ENCODE results near the gene ETS1. TPM values are rescaled to one million over a fixed set of nuclear protein-coding genes. Genes with fewer than 3 reads are reported as not detected.

The ETS1 gene
- total RNA-seq, 1 donor from 2014 or later, result 37.1 TPM

GRCh38 chr11:128619007-128619406 lies 31.6 kb upstream of the ETS1 start:
- peaks cover 0 to 2% (median 0%) of the 10 kb centered on the region in 3 donors for H3K27me3 ChIP-seq (ENCODE audit: control insufficient read depth in 3 of 3, insufficient read depth in 3 of 3, low read length in 3 of 3)
- H3K27ac ChIP-seq (ENCODE audit: low read depth, low read length), result no peak overlapping the region
- H3K9me3 ChIP-seq (ENCODE audit: control insufficient read depth in 3 of 3, low read length in 3 of 3), result no peaks in the 10 kb centered on the region
- no peak overlapping the region for H3K9ac ChIP-seq (ENCODE audit: low read depth in 1 of 3, low read length in 3 of 3)
- H3K4me3 ChIP-seq (ENCODE audit: low read length in 3 of 3), result no peak overlapping the region
- H3K4me1 ChIP-seq (ENCODE audit: control insufficient read depth in 3 of 3, insufficient read depth in 3 of 3, low read length in 3 of 3), result peaks cover 2 to 6% (median 3%) of the 10 kb centered on the region in 3 donors
- no peaks in the 10 kb centered on the region for H3K36me3 ChIP-seq (ENCODE audit: control insufficient read depth in 3 of 3, insufficient read depth in 3 of 3, low read length in 3 of 3)

GRCh38 chr11:128618603-128619002 lies 31.2 kb upstream of the ETS1 start:
- Histone ChIP-seq H3K27ac (ENCODE audit: low read depth, low read length) (no peak overlapping the region), H3K36me3 (ENCODE audit: control insufficient read depth in 3 of 3, insufficient read depth in 3 of 3, low read length in 3 of 3) (no peaks in the 10 kb centered on the region), H3K4me1 (ENCODE audit: control insufficient read depth in 3 of 3, insufficient read depth in 3 of 3, low read length in 3 of 3) (peaks cover 2 to 6% (median 3%) of the 10 kb centered on the region in 3 donors), H3K27me3 (ENCODE audit: control insufficient read depth in 3 of 3, insufficient read depth in 3 of 3, low read length in 3 of 3) (peaks cover 0 to 3% (median 0%) of the 10 kb centered on the region in 3 donors), H3K4me3 (ENCODE audit: low read length in 3 of 3) (no peak overlapping the region), H3K9me3 (ENCODE audit: control insufficient read depth in 3 of 3, low read length in 3 of 3) (no peaks in the 10 kb centered on the region), H3K9ac (ENCODE audit: low read depth in 1 of 3, low read length in 3 of 3) (no peak overlapping the region)

- peaks cover 5 to 9% (median 7%) of the 10 kb centered on the region in 3 donors for H3K4me1 ChIP-seq (ENCODE audit: control insufficient read depth in 3 of 3, insufficient read depth in 3 of 3, low read length in 3 of 3)
- H3K27ac ChIP-seq (ENCODE audit: low read depth, low read length), result no peak overlapping the region
- H3K4me3 ChIP-seq (ENCODE audit: low read length in 3 of 3), result no peak overlapping the region
- no peaks in the 10 kb centered on the region for H3K9me3 ChIP-seq (ENCODE audit: control insufficient read depth in 3 of 3, low read length in 3 of 3)
- H3K27me3 ChIP-seq (ENCODE audit: control insufficient read depth in 3 of 3, insufficient read depth in 3 of 3, low read length in 3 of 3), result peaks cover 0 to 7% (median 0%) of the 10 kb centered on the region in 3 donors
- H3K9ac ChIP-seq (ENCODE audit: low read depth in 1 of 3, low read length in 3 of 3), result no peak overlapping the region
- H3K36me3 ChIP-seq (ENCODE audit: control insufficient read depth in 3 of 3, insufficient read depth in 3 of 3, low read length in 3 of 3), result no peaks in the 10 kb centered on the region
These were observed 28.8 kb upstream of the ETS1 start for GRCh38 chr11:128616161-128616560.

GRCh38 chr11:128615612-128616011 lies 28.3 kb upstream of the ETS1 start:
- peaks cover 9 to 14% (median 12%) of the 10 kb centered on the region in 3 donors for H3K4me1 ChIP-seq (ENCODE audit: control insufficient read depth in 3 of 3, insufficient read depth in 3 of 3, low read length in 3 of 3)

GRCh38 chr11:128615076-128615475 lies 27.7 kb upstream of the ETS1 start:
- Histone ChIP-seq H3K4me1 (ENCODE audit: control insufficient read depth in 3 of 3, insufficient read depth in 3 of 3, low read length in 3 of 3) (peaks cover 9 to 14% (median 12%) of the 10 kb centered on the region in 3 donors), H3K9ac (ENCODE audit: low read depth in 1 of 3, low read length in 3 of 3) (no peak overlapping the region), H3K36me3 (ENCODE audit: control insufficient read depth in 3 of 3, insufficient read depth in 3 of 3, low read length in 3 of 3) (no peaks in the 10 kb centered on the region), H3K9me3 (ENCODE audit: control insufficient read depth in 3 of 3, low read length in 3 of 3) (no peaks in the 10 kb centered on the region), H3K27me3 (ENCODE audit: control insufficient read depth in 3 of 3, insufficient read depth in 3 of 3, low read length in 3 of 3) (peaks cover 0 to 7% (median 0%) of the 10 kb centered on the region in 3 donors), H3K4me3 (ENCODE audit: low read length in 3 of 3) (no peak overlapping the region), H3K27ac (ENCODE audit: low read depth, low read length) (no peak overlapping the region)

More at GRCh38 chr11:128615612-128616011, 28.3 kb upstream of the ETS1 start:
- Histone ChIP-seq H3K36me3 (ENCODE audit: control insufficient read depth in 3 of 3, insufficient read depth in 3 of 3, low read length in 3 of 3) (no peaks in the 10 kb centered on the region), H3K27ac (ENCODE audit: low read depth, low read length) (no peak overlapping the region), H3K9me3 (ENCODE audit: control insufficient read depth in 3 of 3, low read length in 3 of 3) (no peaks in the 10 kb centered on the region), H3K9ac (ENCODE audit: low read depth in 1 of 3, low read length in 3 of 3) (no peak overlapping the region), H3K27me3 (ENCODE audit: control insufficient read depth in 3 of 3, insufficient read depth in 3 of 3, low read length in 3 of 3) (peaks cover 0 to 7% (median 0%) of the 10 kb centered on the region in 3 donors), H3K4me3 (ENCODE audit: low read length in 3 of 3) (no peak overlapping the region)

GRCh38 chr11:128614026-128614425 lies 26.7 kb upstream of the ETS1 start:
- Histone ChIP-seq H3K36me3 (ENCODE audit: control insufficient read depth in 3 of 3, insufficient read depth in 3 of 3, low read length in 3 of 3) (no peaks in the 10 kb centered on the region), H3K9ac (ENCODE audit: low read depth in 1 of 3, low read length in 3 of 3) (no peak overlapping the region), H3K4me3 (ENCODE audit: low read length in 3 of 3) (no peak overlapping the region), H3K27ac (ENCODE audit: low read depth, low read length) (no peak overlapping the region), H3K27me3 (ENCODE audit: control insufficient read depth in 3 of 3, insufficient read depth in 3 of 3, low read length in 3 of 3) (peaks cover 0 to 7% (median 0%) of the 10 kb centered on the region in 3 donors), H3K9me3 (ENCODE audit: control insufficient read depth in 3 of 3, low read length in 3 of 3) (no peaks in the 10 kb centered on the region), H3K4me1 (ENCODE audit: control insufficient read depth in 3 of 3, insufficient read depth in 3 of 3, low read length in 3 of 3) (peaks cover 9 to 12% (median 11%) of the 10 kb centered on the region in 3 donors)

GRCh38 chr11:128613300-128613995 lies 26.1 kb upstream of the ETS1 start:
- Histone ChIP-seq H3K27me3 (ENCODE audit: control insufficient read depth in 3 of 3, insufficient read depth in 3 of 3, low read length in 3 of 3) (peaks cover 0 to 5% (median 0%) of the 10 kb centered on the region in 3 donors), H3K36me3 (ENCODE audit: control insufficient read depth in 3 of 3, insufficient read depth in 3 of 3, low read length in 3 of 3) (no peaks in the 10 kb centered on the region), H3K4me1 (ENCODE audit: control insufficient read depth in 3 of 3, insufficient read depth in 3 of 3, low read length in 3 of 3) (peaks cover 9 to 12% (median 11%) of the 10 kb centered on the region in 3 donors)

GRCh38 chr11:128610721-128611617 lies 23.6 kb upstream of the ETS1 start:
- Histone ChIP-seq H3K4me3 (ENCODE audit: low read length in 3 of 3) (peak overlapping the region in 1 of 3 donors; percentile 14), H3K27me3 (ENCODE audit: control insufficient read depth in 3 of 3, insufficient read depth in 3 of 3, low read length in 3 of 3) (peaks cover 0 to 5% (median 0%) of the 10 kb centered on the region in 3 donors), H3K4me1 (ENCODE audit: control insufficient read depth in 3 of 3, insufficient read depth in 3 of 3, low read length in 3 of 3) (peaks cover 9 to 13% (median 12%) of the 10 kb centered on the region in 3 donors), H3K9ac (ENCODE audit: low read depth in 1 of 3, low read length in 3 of 3) (no peak overlapping the region), H3K9me3 (ENCODE audit: control insufficient read depth in 3 of 3, low read length in 3 of 3) (no peaks in the 10 kb centered on the region), H3K27ac (ENCODE audit: low read depth, low read length) (peak overlapping the region; percentile 50), H3K36me3 (ENCODE audit: control insufficient read depth in 3 of 3, insufficient read depth in 3 of 3, low read length in 3 of 3) (no peaks in the 10 kb centered on the region)

More at GRCh38 chr11:128613300-128613995, 26.1 kb upstream of the ETS1 start:
- Histone ChIP-seq H3K9me3 (ENCODE audit: control insufficient read depth in 3 of 3, low read length in 3 of 3) (no peaks in the 10 kb centered on the region), H3K4me3 (ENCODE audit: low read length in 3 of 3) (no peak overlapping the region), H3K27ac (ENCODE audit: low read depth, low read length) (no peak overlapping the region), H3K9ac (ENCODE audit: low read depth in 1 of 3, low read length in 3 of 3) (no peak overlapping the region)

GRCh38 chr11:128609785-128610184 lies 22.4 kb upstream of the ETS1 start:
- Histone ChIP-seq H3K27ac (ENCODE audit: low read depth, low read length) (no peak overlapping the region), H3K4me1 (ENCODE audit: control insufficient read depth in 3 of 3, insufficient read depth in 3 of 3, low read length in 3 of 3) (peaks cover 9 to 13% (median 12%) of the 10 kb centered on the region in 3 donors), H3K27me3 (ENCODE audit: control insufficient read depth in 3 of 3, insufficient read depth in 3 of 3, low read length in 3 of 3) (peaks cover 0 to 5% (median 0%) of the 10 kb centered on the region in 3 donors)

More at GRCh38 chr11:128609785-128610184, 22.4 kb upstream of the ETS1 start:
- Histone ChIP-seq H3K36me3 (ENCODE audit: control insufficient read depth in 3 of 3, insufficient read depth in 3 of 3, low read length in 3 of 3) (no peaks in the 10 kb centered on the region), H3K9me3 (ENCODE audit: control insufficient read depth in 3 of 3, low read length in 3 of 3) (no peaks in the 10 kb centered on the region), H3K9ac (ENCODE audit: low read depth in 1 of 3, low read length in 3 of 3) (no peak overlapping the region), H3K4me3 (ENCODE audit: low read length in 3 of 3) (no peak overlapping the region)
